MM.1S (cell line): ENCODE measurements around the gene TSHZ1.

Experiments
- DNase-seq: peaks from one replicate; pipeline ENCODE4 v3.0.0-alpha.2; 2015
- H2AFZ ChIP-seq: fragments of 300-600 bp; sonication (generic); 2 replicates; pipeline ENCODE4 v1.6.0; 2016; ENCODE audit warnings: antibody characterized with exemption, low read length
- H3F3A ChIP-seq: fragments of 300-600 bp; sonication (generic); 2 replicates; pipeline ENCODE4 v1.6.1; 2016; ENCODE audit warnings: mild to moderate bottlenecking, antibody characterized with exemption, low read length, moderate library complexity, mixed read lengths; ENCODE audit not compliant: insufficient read depth
- H3K27ac ChIP-seq: fragments of 300-600 bp; sonication (generic); 2 replicates; pipeline ENCODE4 v1.5.1; 2016; ENCODE audit warnings: mild to moderate bottlenecking, low read length
- H3K27me3 ChIP-seq: fragments of 300-600 bp; sonication (generic); replicated peaks from 2 replicates; pipeline ENCODE4 v1.6.0; 2016; ENCODE audit warnings: low read length; ENCODE audit not compliant: insufficient read depth
- H3K36me3 ChIP-seq: fragments of 300-600 bp; sonication (generic); replicated peaks from 2 replicates; pipeline ENCODE4 v1.6.1; 2016; ENCODE audit warnings: mild to moderate bottlenecking, low read length, mixed read lengths; ENCODE audit not compliant: insufficient read depth
- H3K4me1 ChIP-seq: fragments of 300-600 bp; sonication (generic); 2 replicates; pipeline ENCODE4 v1.6.1; 2016; ENCODE audit warnings: low read length, mixed read lengths
- H3K4me2 ChIP-seq: fragments of 300-600 bp; sonication (generic); 2 replicates; pipeline ENCODE4 v1.6.0; 2016; ENCODE audit warnings: low read depth, low read length
- H3K4me3 ChIP-seq: fragments of 300-600 bp; sonication (generic); 2 replicates; pipeline ENCODE4 v1.5.1; 2016; ENCODE audit warnings: low read length, mixed read lengths
- H3K79me2 ChIP-seq: fragments of 300-600 bp; sonication (generic); 2 replicates; pipeline ENCODE4 v1.6.1; 2016; ENCODE audit warnings: mixed run types, low read length, mixed read lengths
- H3K9ac ChIP-seq: fragments of 300-600 bp; sonication (generic); 2 replicates; pipeline ENCODE4 v1.6.1; 2016; ENCODE audit warnings: low read length, mixed read lengths
- H3K9me2 ChIP-seq: fragments of 300-600 bp; sonication (generic); replicated peaks from 2 replicates; pipeline ENCODE4 v1.6.1; 2016; ENCODE audit warnings: mild to moderate bottlenecking, low read length, mixed read lengths; ENCODE audit not compliant: insufficient read depth
- H3K9me3 ChIP-seq: fragments of 300-600 bp; sonication (generic); replicated peaks from 2 replicates; pipeline ENCODE4 v1.6.1; 2016; ENCODE audit warnings: mild to moderate bottlenecking, low read length, mixed read lengths; ENCODE audit not compliant: insufficient read depth
- H4K20me1 ChIP-seq: fragments of 300-600 bp; sonication (generic); 2 replicates; pipeline ENCODE4 v1.6.1; 2016; ENCODE audit warnings: mild to moderate bottlenecking, low read length, moderate library complexity, mixed read lengths; ENCODE audit not compliant: insufficient read depth
- CTCF ChIP-seq: fragments of 300-600 bp; sonication (generic); IDR thresholded peaks from 2 replicates; pipeline ENCODE4 v1.5.1; 2016; ENCODE audit warnings: antibody characterized with exemption, low read length, mixed read lengths
- EZH2 ChIP-seq: fragments of 300-600 bp; sonication (generic); optimal IDR thresholded peaks from 2 replicates; pipeline ENCODE3; 2017; ENCODE audit warnings: low read depth, mild to moderate bottlenecking, antibody characterized with exemption, low read length, mixed read lengths
- EZH2phosphoT487 ChIP-seq: fragments of 300-600 bp; sonication (generic); IDR thresholded peaks from 2 replicates; pipeline ENCODE4 v1.6.1; 2018; ENCODE audit warnings: antibody characterized with exemption, low read length

Gene TSHZ1

GRCh38 chr18:75280427-75281280, 70.1 kb downstream of the TSHZ1 start:
- Histone ChIP-seq H3K27ac (no peak overlapping the region), H3F3A (no peaks in the 10 kb centered on the region), H3K9ac (no peak overlapping the region), H4K20me1 (no peaks in the 10 kb centered on the region), H3K27me3 (no peaks in the 10 kb centered on the region), H3K9me2 (no peaks in the 10 kb centered on the region), H3K4me2 (no peak overlapping the region), H3K79me2 (no peaks in the 10 kb centered on the region; the same call in 1 of the 2 replicates), H2AFZ (no peak overlapping the region), H3K36me3 (no peaks in the 10 kb centered on the region), H3K9me3 (no peaks in the 10 kb centered on the region), H3K4me1 (no peaks in the 10 kb centered on the region), H3K4me3 (no peak overlapping the region)
- no peak for DNase-seq
- TF ChIP-seq CTCF = no peak
- no peak for TF ChIP-seq EZH2phosphoT487
- TF ChIP-seq EZH2 = no peak

GRCh38 chr18:75282746-75283145, 72.1 kb downstream of the TSHZ1 start:
- Histone ChIP-seq H3F3A (no peaks in the 10 kb centered on the region), H4K20me1 (no peaks in the 10 kb centered on the region), H3K27ac (no peak overlapping the region), H3K4me3 (no peak overlapping the region), H3K9ac (no peak overlapping the region), H3K27me3 (no peaks in the 10 kb centered on the region), H2AFZ (no peak overlapping the region), H3K9me2 (no peaks in the 10 kb centered on the region), H3K4me2 (no peak overlapping the region), H3K4me1 (no peaks in the 10 kb centered on the region), H3K79me2 (no peaks in the 10 kb centered on the region; the same call in 1 of the 2 replicates), H3K9me3 (no peaks in the 10 kb centered on the region), H3K36me3 (no peaks in the 10 kb centered on the region)
- DNase-seq = no peak
- no peak for TF ChIP-seq EZH2
- TF ChIP-seq EZH2phosphoT487 = no peak
- no peak for TF ChIP-seq CTCF

- TF ChIP-seq EZH2phosphoT487 = no peak
- TF ChIP-seq EZH2 = no peak
- no peak for TF ChIP-seq CTCF
- no peak overlapping the region for H3K9ac ChIP-seq
- no peaks in the 10 kb centered on the region for H3F3A ChIP-seq
- no peak overlapping the region for H3K4me3 ChIP-seq
- H3K36me3 ChIP-seq = no peaks in the 10 kb centered on the region
- H3K9me2 ChIP-seq = no peaks in the 10 kb centered on the region
- no peak overlapping the region for H3K4me2 ChIP-seq
- H2AFZ ChIP-seq = no peak overlapping the region
- H4K20me1 ChIP-seq = no peaks in the 10 kb centered on the region
- no peaks in the 10 kb centered on the region for H3K9me3 ChIP-seq
- no peaks in the 10 kb centered on the region for H3K79me2 ChIP-seq
- H3K27ac ChIP-seq = no peak overlapping the region
- H3K4me1 ChIP-seq = no peaks in the 10 kb centered on the region
- DNase-seq = no peak
- H3K27me3 ChIP-seq = no peaks in the 10 kb centered on the region
Measured at GRCh38 chr18:75283731-75284130, 73.1 kb downstream of the TSHZ1 start.
